Suprapubic skin (tissue), 4 donors: ENCODE results near the gene AMTN.

Source experiments
- EP300 ChIP-seq: sonication (generic); formaldehyde crosslinking; IDR thresholded peaks from one replicate; pipeline ENCODE4 v1.6.1; 2017; ENCODE audit warnings: antibody characterized with exemption
- POLR2A ChIP-seq, 2 donors: fragments of 450-650 bp; IDR thresholded peaks; one replicate each; pipeline ENCODE4 v1.6.1; 2017; ENCODE audit warnings: antibody characterized with exemption in 2 of 2, mild to moderate bottlenecking in 2 of 2, moderate library complexity in 2 of 2
- POLR2AphosphoS5 ChIP-seq, 3 donors: sonication (generic); formaldehyde crosslinking; IDR thresholded peaks; one replicate each; pipeline ENCODE4 v1.6.1; 2017; ENCODE audit warnings: antibody characterized with exemption in 3 of 3
- TF ChIP-seq, protein P1 (sequence below), 2 donors: fragments of 200-600 bp in 1 of 2; fragments of 450-650 bp in 1 of 2; sonication (generic) in 1 of 2; IDR thresholded peaks; one replicate each; pipeline ENCODE4 v1.5.1; 2016 to 2019; ENCODE audit warnings: antibody characterized with exemption in 2 of 2, mild to moderate bottlenecking in 1 of 2, moderate library complexity in 1 of 2

DNA sequence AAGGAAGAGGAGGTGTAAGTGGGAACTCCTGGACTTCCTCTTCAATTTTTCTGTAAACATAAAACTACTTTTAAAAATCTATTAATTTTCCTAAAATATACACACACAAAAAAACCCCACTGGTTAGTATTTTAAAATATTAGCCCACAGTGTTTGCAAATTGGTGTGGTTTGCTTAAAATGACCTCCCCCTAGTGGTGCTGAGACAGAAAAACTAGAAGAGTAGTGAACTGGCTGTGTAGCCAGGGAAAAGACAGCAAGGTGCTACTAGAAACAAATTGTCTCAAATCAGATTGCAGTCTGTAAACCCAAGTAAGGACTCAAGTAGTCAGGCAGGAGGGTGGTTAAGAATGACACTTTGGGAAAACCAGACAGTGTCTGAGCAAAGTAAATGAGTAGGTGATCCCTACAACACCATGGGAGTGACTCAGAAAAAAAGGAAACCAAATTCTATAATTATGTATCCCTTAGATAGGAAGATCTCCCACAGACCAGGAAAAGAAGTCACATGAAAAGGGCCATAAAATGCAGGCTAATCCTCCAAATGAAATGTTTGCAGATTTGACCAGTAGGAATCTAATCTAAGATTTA is 26.0 kb downstream of the AMTN start:
- TF ChIP-seq POLR2A (IDR thresholded peaks at IDR 0.05), result no peak
- TF ChIP-seq, protein P1, sequence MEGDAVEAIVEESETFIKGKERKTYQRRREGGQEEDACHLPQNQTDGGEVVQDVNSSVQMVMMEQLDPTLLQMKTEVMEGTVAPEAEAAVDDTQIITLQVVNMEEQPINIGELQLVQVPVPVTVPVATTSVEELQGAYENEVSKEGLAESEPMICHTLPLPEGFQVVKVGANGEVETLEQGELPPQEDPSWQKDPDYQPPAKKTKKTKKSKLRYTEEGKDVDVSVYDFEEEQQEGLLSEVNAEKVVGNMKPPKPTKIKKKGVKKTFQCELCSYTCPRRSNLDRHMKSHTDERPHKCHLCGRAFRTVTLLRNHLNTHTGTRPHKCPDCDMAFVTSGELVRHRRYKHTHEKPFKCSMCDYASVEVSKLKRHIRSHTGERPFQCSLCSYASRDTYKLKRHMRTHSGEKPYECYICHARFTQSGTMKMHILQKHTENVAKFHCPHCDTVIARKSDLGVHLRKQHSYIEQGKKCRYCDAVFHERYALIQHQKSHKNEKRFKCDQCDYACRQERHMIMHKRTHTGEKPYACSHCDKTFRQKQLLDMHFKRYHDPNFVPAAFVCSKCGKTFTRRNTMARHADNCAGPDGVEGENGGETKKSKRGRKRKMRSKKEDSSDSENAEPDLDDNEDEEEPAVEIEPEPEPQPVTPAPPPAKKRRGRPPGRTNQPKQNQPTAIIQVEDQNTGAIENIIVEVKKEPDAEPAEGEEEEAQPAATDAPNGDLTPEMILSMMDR (IDR thresholded peaks at IDR 0.05), result no peak
- TF ChIP-seq POLR2AphosphoS5 (IDR thresholded peaks at IDR 0.05), result no peak
- no peak for TF ChIP-seq EP300
